Raji (cell line): ENCODE measurements around the gene ZNF302.

ENCODE experiments used
- POLR2A ChIP-seq: IDR thresholded peaks from 2 replicates; pipeline ENCODE4 v1.6.1; 2011; ENCODE audit warnings: low read depth, low read length, control low read depth; ENCODE audit not compliant: insufficient read depth

Gene ZNF302

DNA sequence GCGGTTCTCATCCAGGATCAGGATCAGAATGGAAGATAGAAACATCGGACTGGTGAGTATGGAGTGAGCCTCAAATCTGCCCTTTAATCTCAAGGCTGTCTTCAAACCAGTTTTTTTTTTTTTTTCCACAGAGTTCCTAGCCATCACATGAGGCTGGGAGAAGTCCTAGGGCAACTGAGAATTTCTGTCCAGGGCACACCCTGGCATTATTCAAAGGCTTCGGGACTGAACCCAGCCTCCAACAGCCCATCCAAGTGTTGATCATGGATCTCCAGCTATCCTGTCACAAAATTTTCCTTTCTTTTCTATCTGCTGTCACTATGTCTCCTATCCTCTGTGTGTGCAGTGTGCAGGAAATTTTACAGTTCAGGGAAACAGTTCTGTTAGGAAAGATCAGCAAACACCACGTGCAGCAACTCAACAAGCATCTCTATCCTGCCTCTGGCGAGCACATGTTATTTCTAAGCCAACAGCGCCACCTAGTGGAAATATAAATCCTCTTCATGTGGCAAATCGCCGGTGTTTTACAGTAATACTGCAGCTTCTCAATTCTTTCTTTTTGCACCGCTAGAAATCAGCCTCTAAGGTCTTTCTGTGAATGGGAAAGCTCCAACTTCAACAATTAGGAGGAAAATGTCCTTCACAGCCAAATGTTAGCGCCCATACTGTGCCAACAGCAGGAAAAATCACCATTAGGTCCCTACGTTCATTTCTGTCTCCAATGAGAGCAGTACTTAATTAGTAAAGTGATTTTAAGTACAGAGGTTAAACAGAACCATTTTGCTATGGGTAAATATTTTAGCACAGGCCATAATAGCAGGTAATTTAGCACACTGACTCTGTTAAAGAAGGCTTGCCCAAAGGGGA, 35.1 kb downstream of the ZNF302 start:
- no peak for TF ChIP-seq POLR2A

DNA sequence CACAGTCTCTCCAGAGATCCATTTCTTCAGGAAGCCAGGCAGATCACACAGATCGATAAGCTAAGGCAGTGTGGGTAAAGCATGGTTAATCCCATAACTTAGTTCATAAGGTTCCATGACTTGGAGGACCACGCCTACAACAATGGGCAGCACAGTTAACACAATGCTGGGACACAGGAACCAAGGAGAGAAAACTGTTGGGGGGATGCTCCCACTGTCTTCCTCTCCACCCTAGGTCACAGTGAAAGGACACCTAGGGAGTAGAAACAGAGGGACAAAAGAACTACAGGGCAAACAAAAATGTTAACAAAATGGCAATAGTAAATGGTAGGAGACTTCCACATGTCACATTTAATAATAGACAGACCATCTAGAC, 35.8 kb downstream of the ZNF302 start:
- no peak for TF ChIP-seq POLR2A

GRCh38 chr19:34715357-34715756, 37.9 kb downstream of the ZNF302 start:
- no peak for TF ChIP-seq POLR2A

DNA sequence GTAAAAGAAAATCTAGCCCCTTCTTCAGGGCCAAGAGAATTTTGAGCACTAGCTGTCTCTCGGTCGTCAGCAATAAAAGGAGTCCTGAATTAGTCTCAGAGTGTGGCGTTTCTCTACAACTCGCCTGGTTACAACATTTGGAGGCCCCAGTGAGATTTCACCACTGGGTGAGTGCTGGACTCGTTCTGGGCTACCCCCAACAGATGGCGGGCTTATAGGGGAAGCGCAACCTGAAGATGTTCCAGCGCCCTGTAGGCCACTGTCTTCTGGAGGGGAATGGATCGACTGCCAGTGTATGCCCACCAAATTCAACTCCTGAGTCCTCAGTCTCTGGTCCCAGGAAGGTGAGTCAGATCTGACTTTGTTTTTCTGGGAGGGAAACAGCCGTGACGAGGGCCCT, 44.9 kb downstream of the ZNF302 start:
- TF ChIP-seq POLR2A = no peak

DNA sequence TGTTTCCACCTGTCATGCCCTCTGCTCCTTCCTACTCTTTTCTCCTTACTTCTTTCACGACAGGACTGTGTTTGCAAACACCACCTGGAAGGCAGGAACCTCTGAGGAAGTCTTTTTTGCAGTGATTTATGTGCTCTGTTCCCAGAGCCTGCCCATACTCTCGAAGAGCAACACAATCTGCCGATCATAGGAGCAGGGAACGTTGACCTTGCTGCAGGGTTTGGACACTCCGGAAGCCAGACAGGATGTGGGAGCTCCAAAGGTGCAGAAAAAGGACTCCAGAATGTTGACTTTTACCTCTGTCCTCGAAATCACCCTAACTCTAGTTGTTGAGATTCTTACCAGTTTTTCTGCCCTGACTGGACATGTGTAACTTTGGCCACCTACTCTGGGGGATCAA, 47.9 kb downstream of the ZNF302 start:
- TF ChIP-seq POLR2A = no peak

DNA sequence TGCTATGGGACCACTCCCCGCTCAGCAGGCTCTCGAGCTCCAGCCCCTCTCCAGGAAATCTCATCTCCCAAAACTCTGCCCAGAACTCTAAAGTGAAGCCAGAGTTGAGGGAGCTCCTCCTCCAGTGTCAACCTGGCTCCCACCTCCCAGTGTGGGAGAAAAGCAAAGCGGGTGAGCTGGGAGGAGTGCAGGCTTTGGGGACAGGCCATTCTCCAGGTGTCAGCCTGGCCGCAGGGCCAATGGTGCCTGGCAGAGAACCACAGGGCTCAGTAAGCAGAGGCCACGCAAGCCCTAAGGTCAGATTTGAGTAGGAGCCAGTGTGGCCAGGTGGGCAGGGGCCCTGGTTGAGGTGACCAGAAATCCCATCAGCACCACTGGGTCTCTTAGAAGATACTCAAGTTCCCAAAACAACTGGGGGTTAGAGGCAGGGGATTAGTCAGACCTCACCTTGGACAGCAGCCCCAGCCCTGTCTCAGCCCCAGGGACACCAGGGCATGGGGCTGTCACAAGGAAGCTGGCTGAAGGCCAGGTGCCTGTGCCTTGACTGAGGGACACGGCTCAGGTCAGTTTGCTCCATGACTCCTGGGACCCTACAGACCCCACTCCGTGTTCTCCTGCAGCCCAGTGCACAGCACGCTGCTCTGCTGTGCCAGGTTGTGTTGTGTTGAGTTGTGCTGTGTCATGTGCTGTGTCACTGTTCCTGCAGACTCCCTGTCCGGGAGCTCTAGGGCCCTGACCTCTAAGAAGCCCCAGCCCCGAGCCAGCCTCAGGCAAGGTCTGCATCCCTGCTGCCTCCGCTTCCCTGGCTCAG, 53.7 kb downstream of the ZNF302 start:
- no peak for TF ChIP-seq POLR2A

DNA sequence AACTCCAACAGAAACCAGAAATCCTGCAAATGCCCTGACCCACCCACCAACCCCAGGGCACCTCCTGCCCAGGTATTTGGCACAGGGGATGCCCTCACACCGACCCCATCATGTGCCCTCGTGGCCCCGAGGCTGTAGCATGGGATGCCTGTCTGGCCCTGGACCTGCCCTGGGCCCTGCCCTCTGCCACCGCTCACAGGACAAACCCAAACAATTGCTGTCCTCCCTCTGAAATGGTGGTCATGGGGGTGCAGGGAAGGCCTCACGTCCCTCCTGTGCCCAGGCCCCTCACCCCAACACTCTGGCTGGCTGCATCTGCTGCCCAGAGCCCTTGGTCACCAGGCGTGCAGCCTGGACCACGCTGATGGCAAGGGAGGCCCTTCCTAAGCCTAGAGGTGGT, 54.5 kb downstream of the ZNF302 start:
- TF ChIP-seq POLR2A = no peak

DNA sequence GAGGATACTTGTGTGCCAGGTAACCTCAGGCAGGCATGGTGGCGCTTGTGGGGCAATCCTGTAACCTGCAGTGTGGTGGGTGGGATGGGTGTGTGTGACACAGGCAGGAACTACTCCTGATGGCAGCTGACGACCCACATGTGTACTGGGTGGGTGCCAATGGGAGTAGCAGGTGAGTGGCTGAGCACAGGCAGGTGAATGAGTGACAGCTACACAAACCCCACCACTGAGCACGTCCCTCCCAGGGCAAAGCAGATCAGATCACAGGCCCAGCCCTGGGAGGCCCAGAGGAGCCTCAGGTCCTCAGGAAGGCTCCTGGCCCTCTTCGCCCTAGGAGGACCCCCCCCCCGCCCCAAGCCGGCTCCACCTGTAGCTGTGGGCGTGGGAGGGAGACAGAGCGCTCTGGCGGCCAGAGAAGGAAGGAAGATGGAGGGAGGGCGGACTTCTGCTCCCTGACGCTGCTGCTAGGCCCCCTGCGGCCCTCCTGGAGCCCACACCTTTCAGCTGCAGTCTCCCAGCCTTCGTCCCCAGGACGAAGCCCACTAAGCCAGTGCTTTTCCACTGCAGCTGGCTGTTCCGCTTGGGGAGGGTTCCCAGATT, 55.2 kb downstream of the ZNF302 start:
- no peak for TF ChIP-seq POLR2A

GRCh38 chr19:34733266-34733745, 55.8 kb downstream of the ZNF302 start:
- no peak for TF ChIP-seq POLR2A

- peak; percentile 77 for TF ChIP-seq POLR2A
Measured at GRCh38 chr19:34733746-34734536, 56.5 kb downstream of the ZNF302 start, which contains the start of gene ZNF181. Gene ZNF181 (plus strand): TSS chr19:34734243. CDS start chr19:34735038, 795 bp downstream.

GRCh38 chr19:34734537-34735103, 57.1 kb downstream of the ZNF302 start:
- TF ChIP-seq POLR2A = no peak
